Calu3 (cell line): ENCODE measurements around the gene SMAD7. TPM values are rescaled to one million over a fixed set of nuclear protein-coding genes. Genes with fewer than 3 reads are reported as not detected.

Experiments
- BruUV-seq: library from RNA; stranded (reverse); fragments of 400-500 nt; replicated peaks from 2 replicates; lab custom pipeline; 2021; lab: Mats Ljungman, UMichigan
- CTCF ChIA-PET: fragments of 300-600 bp; sonication (Branson Sonifier 250); formaldehyde crosslinking; loops from one replicate; lab custom pipeline; 2022; ENCODE audit warnings: antibody characterized with exemption; lab: Charles Lee
- DNase-seq: peaks from one replicate; pipeline ENCODE4 v3.0.0; 2022
- H3K27ac Mint-ChIP-seq: one replicate; pipeline ENCODE4 v1.8.0; 2022; ENCODE audit warnings: mixed read lengths; ENCODE audit not compliant: unreplicated experiment
- H3K27me3 Mint-ChIP-seq: one replicate; pipeline ENCODE4 v1.8.0; 2022; ENCODE audit warnings: mixed read lengths; ENCODE audit not compliant: unreplicated experiment
- H3K36me3 Mint-ChIP-seq: one replicate; pipeline ENCODE4 v1.8.0; 2022; ENCODE audit warnings: mild to moderate bottlenecking, moderate library complexity, mixed read lengths; ENCODE audit not compliant: insufficient read depth, unreplicated experiment
- H3K4me1 Mint-ChIP-seq: one replicate; pipeline ENCODE4 v1.8.0; 2022; ENCODE audit warnings: mild to moderate bottlenecking, low read depth, mixed read lengths; ENCODE audit not compliant: unreplicated experiment
- H3K4me3 Mint-ChIP-seq: one replicate; pipeline ENCODE4 v1.8.0; 2022; ENCODE audit warnings: mild to moderate bottlenecking, low read depth, moderate library complexity, mixed read lengths; ENCODE audit not compliant: unreplicated experiment
- H3K9me3 Mint-ChIP-seq: one replicate; pipeline ENCODE4 v1.8.0; 2022; ENCODE audit warnings: low read depth, mixed read lengths; ENCODE audit not compliant: unreplicated experiment
- CTCF ChIP-seq: fragments of 200-600 bp; IDR thresholded peaks from one replicate; pipeline ENCODE4 v1.8.0; 2022; ENCODE audit warnings: antibody characterized with exemption; ENCODE audit not compliant: unreplicated experiment
- intact Hi-C: fragments of 100-400 bp; cut with micrococcal nuclease; formaldehyde crosslinking; loops from one replicate; pipeline ENCODE4 v1.10.0; 2022; ENCODE audit not compliant: unreplicated experiment
- total RNA-seq: library from RNA; stranded (reverse); gene quantifications from 2 replicates; pipeline ENCODE4 v1.2.3, GENCODE V29; 2022

SMAD7 gene
- total RNA-seq, 1 experiment from 2014 or later = 13.7 TPM

- peak; percentile 26 for TF ChIP-seq CTCF
- intact Hi-C loops = loop anchor here (2.0 kb wide), 1 partner anchor 91 kb away; no protein-coding TSS in a partner anchor
- Mint-ChIP-seq H3K36me3 (peaks cover 72% of the 10 kb centered on the region), H3K4me1 (peaks cover 52% of the 10 kb centered on the region), H3K27me3 (no peaks in the 10 kb centered on the region), H3K4me3 (peak overlapping the region; percentile 77), H3K9me3 (no peaks in the 10 kb centered on the region), H3K27ac (peak overlapping the region; percentile 75)
- no TSS peak for BruUV-seq
- CTCF ChIA-PET = interaction anchor here (0.6 to 1.1 kb wide), 7 partner anchors 14 to 1464 kb away, joined by 3 to 6 read pairs (median 4); no protein-coding TSS in a partner anchor
- peak; percentile 82 for DNase-seq
These were observed 902 bp upstream of the SMAD7 start for GRCh38 chr18:48951448-48952286.

- BruUV-seq = no TSS peak
- intact Hi-C loops = loop anchor here (2.0 to 10.0 kb wide), 4 partner anchors 93 to 275 kb away; no protein-coding TSS in a partner anchor
- CTCF ChIA-PET = no interaction called here
- Mint-ChIP-seq H3K27ac (peak overlapping the region; percentile 59), H3K4me3 (peak overlapping the region; percentile 77), H3K9me3 (no peaks in the 10 kb centered on the region), H3K4me1 (peaks cover 50% of the 10 kb centered on the region), H3K36me3 (peaks cover 85% of the 10 kb centered on the region), H3K27me3 (no peaks in the 10 kb centered on the region)
- TF ChIP-seq CTCF = no peak
- peak; percentile 49 for DNase-seq
These were observed 894 bp downstream of the SMAD7 start for GRCh38 chr18:48949606-48950535.

GRCh38 chr18:48949050-48949605, 1.6 kb downstream of the SMAD7 start:
- peak; percentile 52 for DNase-seq
- Mint-ChIP-seq H3K36me3 (peaks cover 89% of the 10 kb centered on the region), H3K4me3 (peak overlapping the region; percentile 77), H3K4me1 (peaks cover 50% of the 10 kb centered on the region), H3K27me3 (no peaks in the 10 kb centered on the region), H3K27ac (peak overlapping the region; percentile 59), H3K9me3 (no peaks in the 10 kb centered on the region)
- intact Hi-C loops = loop anchor here (5.0 to 10.0 kb wide), 3 partner anchors 117 to 274 kb away; no protein-coding TSS in a partner anchor
- CTCF ChIA-PET = no interaction called here
- no peak for TF ChIP-seq CTCF
- no TSS peak for BruUV-seq
